WTC11 (cell line): Measurements from ENCODE around the gene COQ9. TPM values are rescaled to one million over a fixed set of nuclear protein-coding genes. Genes with fewer than 3 reads are reported as not detected.

Source experiments
- ATAC-seq: fragments of 200-7000 bp; cut with Tn5 transposase; 2 replicates; pipeline ENCODE4 v1.10.0; 2021; ENCODE audit warnings: mild to moderate bottlenecking, moderate library complexity
- CTCF ChIA-PET: fragments of 300-600 bp; sonication (Branson Sonifier 250); formaldehyde crosslinking; loops from one replicate; lab custom pipeline; 2021; ENCODE audit warnings: antibody characterized with exemption; lab: Charles Lee
- POLR2A ChIA-PET: fragments of 350-600 bp; sonication (Branson Sonifier 250); formaldehyde crosslinking; loops from one replicate; lab custom pipeline; 2021; ENCODE audit warnings: antibody characterized with exemption; lab: Charles Lee
- DNase-seq: peaks from one replicate; pipeline ENCODE4 v3.0.0; 2021; ENCODE audit warnings: low spot score
- H3K27ac Mint-ChIP-seq: 2 replicates; pipeline ENCODE4 v1.8.0; 2021; ENCODE audit warnings: mixed read lengths
- H3K27me3 Mint-ChIP-seq: 2 replicates; pipeline ENCODE4 v1.8.0; 2021; ENCODE audit warnings: low read depth, mild to moderate bottlenecking, moderate library complexity, mixed read lengths
- H3K36me3 Mint-ChIP-seq: 2 replicates; pipeline ENCODE4 v1.8.0; 2021; ENCODE audit warnings: mixed read lengths
- H3K4me1 Mint-ChIP-seq: 2 replicates; pipeline ENCODE4 v1.8.0; 2022; ENCODE audit warnings: mixed read lengths
- H3K4me3 Mint-ChIP-seq: 2 replicates; pipeline ENCODE4 v1.8.0; 2021; ENCODE audit warnings: mild to moderate bottlenecking, moderate library complexity, mixed read lengths
- H3K9me3 Mint-ChIP-seq: 2 replicates; pipeline ENCODE4 v1.8.0; 2021; ENCODE audit warnings: mixed read lengths
- ATF6 ChIP-seq: sonication (generic); formaldehyde crosslinking; IDR thresholded peaks from 2 replicates; pipeline ENCODE4 v1.8.1; 2023; ENCODE audit warnings: mild to moderate bottlenecking, missing genetic modification reagents
- E2F1 ChIP-seq: sonication (generic); formaldehyde crosslinking; IDR thresholded peaks from 2 replicates; pipeline ENCODE4 v1.8.0; 2022; ENCODE audit warnings: mild to moderate bottlenecking, missing genetic modification reagents
- E2F4 ChIP-seq: sonication (generic); formaldehyde crosslinking; IDR thresholded peaks from 2 replicates; pipeline ENCODE4 v1.8.1; 2022; ENCODE audit warnings: low read depth, mild to moderate bottlenecking, moderate library complexity, missing genetic modification reagents, borderline replicate concordance
- E2F5 ChIP-seq: sonication (generic); formaldehyde crosslinking; IDR thresholded peaks from 2 replicates; pipeline ENCODE4 v1.8.1; 2022; ENCODE audit warnings: mild to moderate bottlenecking, moderate library complexity, missing genetic modification reagents
- ELF4 ChIP-seq: sonication (generic); formaldehyde crosslinking; IDR thresholded peaks from 2 replicates; pipeline ENCODE4 v1.8.1; 2022; ENCODE audit warnings: low read depth, mild to moderate bottlenecking, moderate library complexity, missing genetic modification reagents
- FOXJ3 ChIP-seq: sonication (generic); formaldehyde crosslinking; IDR thresholded peaks from 2 replicates; pipeline ENCODE4 v1.9.0; 2021; ENCODE audit warnings: missing genetic modification reagents, mild to moderate bottlenecking, borderline replicate concordance
- IRF1 ChIP-seq: sonication (generic); formaldehyde crosslinking; IDR thresholded peaks from 2 replicates; pipeline ENCODE4 v1.8.0; 2023; ENCODE audit warnings: missing genetic modification reagents
- PRDM15 ChIP-seq: sonication (generic); formaldehyde crosslinking; IDR thresholded peaks from 2 replicates; pipeline ENCODE4 v1.8.0; 2022; ENCODE audit warnings: missing genetic modification reagents
- RELA ChIP-seq: sonication (generic); formaldehyde crosslinking; IDR thresholded peaks from 2 replicates; pipeline ENCODE4 v1.8.1; 2022; ENCODE audit warnings: missing genetic modification reagents, mild to moderate bottlenecking, borderline replicate concordance
- SMAD4 ChIP-seq: sonication (generic); formaldehyde crosslinking; IDR thresholded peaks from 2 replicates; pipeline ENCODE4 v1.8.0; 2022; ENCODE audit warnings: mild to moderate bottlenecking, missing genetic modification reagents
- TCF7 ChIP-seq: sonication (generic); formaldehyde crosslinking; IDR thresholded peaks from 2 replicates; pipeline ENCODE4 v1.8.0; 2022; ENCODE audit warnings: mild to moderate bottlenecking, low read depth, missing genetic modification reagents, moderate library complexity
- TEAD1 ChIP-seq: sonication (generic); formaldehyde crosslinking; IDR thresholded peaks from 2 replicates; pipeline ENCODE4 v1.8.0; 2022; ENCODE audit warnings: mild to moderate bottlenecking, missing genetic modification reagents
- USF2 ChIP-seq: sonication (generic); formaldehyde crosslinking; IDR thresholded peaks from 2 replicates; pipeline ENCODE4 v1.8.1; 2023; ENCODE audit warnings: mild to moderate bottlenecking, missing genetic modification reagents, moderate library complexity
- ZBTB21 ChIP-seq: sonication (generic); formaldehyde crosslinking; IDR thresholded peaks from 2 replicates; pipeline ENCODE4 v1.8.1; 2023; ENCODE audit warnings: mild to moderate bottlenecking, missing genetic modification reagents, borderline replicate concordance
- ZNF416 ChIP-seq: fragments of 250-450 bp; sonication (Bioruptor Pico); IDR thresholded peaks from 2 replicates; pipeline ENCODE4 v1.9.0; 2021; ENCODE audit warnings: mild to moderate bottlenecking, inconsistent platforms
- ZNF425 ChIP-seq: fragments of 250-450 bp; sonication (Bioruptor Pico); conservative IDR thresholded peaks from 2 replicates; pipeline ENCODE4 v1.9.0; 2021; ENCODE audit warnings: mild to moderate bottlenecking
- ZNF532 ChIP-seq: fragments of 250-450 bp; sonication (Bioruptor Pico); IDR thresholded peaks from 2 replicates; pipeline ENCODE4 v1.9.0; 2021; ENCODE audit warnings: mild to moderate bottlenecking, borderline replicate concordance
- ZSCAN18 ChIP-seq: fragments of 250-450 bp; sonication (Bioruptor Pico); IDR thresholded peaks from 2 replicates; pipeline ENCODE4 v2.1.2; 2022; ENCODE audit warnings: mild to moderate bottlenecking, moderate library complexity
- total RNA-seq: library from RNA; stranded (reverse); gene quantifications from 3 replicates; pipeline ENCODE4 v1.2.3, GENCODE V29; 2021

COQ9 gene
- total RNA-seq, 1 experiment from 2014 or later, result 39.2 TPM

- no peak for DNase-seq
- TF ChIP-seq E2F1 (CRISPR knock-in tag) (no peak), ZNF425 (CRISPR knock-in tag) (no peak), ZNF416 (no peak), IRF1 (CRISPR knock-in tag) (no peak), TEAD1 (no peak), FOXJ3 (no peak), PRDM15 (CRISPR knock-in tag) (no peak), ATF6 (CRISPR knock-in tag) (no peak), SMAD4 (CRISPR knock-in tag) (no peak), USF2 (CRISPR knock-in tag) (no peak), ZNF532 (CRISPR knock-in tag) (no peak), RELA (CRISPR knock-in tag) (no peak), ELF4 (CRISPR knock-in tag) (no peak), E2F4 (no peak), ZBTB21 (CRISPR knock-in tag) (no peak), E2F5 (CRISPR knock-in tag) (no peak), TCF7 (no peak), ZSCAN18 (no peak)
These were observed 49.8 kb downstream of the COQ9 start for GRCh38 chr16:57497121-57497520.

More at GRCh38 chr16:57497121-57497520, 49.8 kb downstream of the COQ9 start:
- ChIA-PET CTCF (no interaction called here), POLR2A (no interaction called here)
- H3K27ac Mint-ChIP-seq, result no peak overlapping the region
- H3K9me3 Mint-ChIP-seq, result no peaks in the 10 kb centered on the region
- no peaks in the 10 kb centered on the region for H3K4me1 Mint-ChIP-seq
- H3K4me3 Mint-ChIP-seq, result no peak overlapping the region
- peaks cover 4% of the 10 kb centered on the region; the same call in 1 of the 2 replicates for H3K27me3 Mint-ChIP-seq
- no peak for ATAC-seq
- H3K36me3 Mint-ChIP-seq, result no peaks in the 10 kb centered on the region
